ENCODE results near the gene ABCA2.

The ABCA2 gene

GRCh38 chr9:136979769-136980587 is 48.1 kb downstream of the ABCA2 start:
- DNase-seq, result no peak

GRCh38 chr9:136978865-136979544 is 49.0 kb downstream of the ABCA2 start:
- DNase-seq, result no peak

DNA sequence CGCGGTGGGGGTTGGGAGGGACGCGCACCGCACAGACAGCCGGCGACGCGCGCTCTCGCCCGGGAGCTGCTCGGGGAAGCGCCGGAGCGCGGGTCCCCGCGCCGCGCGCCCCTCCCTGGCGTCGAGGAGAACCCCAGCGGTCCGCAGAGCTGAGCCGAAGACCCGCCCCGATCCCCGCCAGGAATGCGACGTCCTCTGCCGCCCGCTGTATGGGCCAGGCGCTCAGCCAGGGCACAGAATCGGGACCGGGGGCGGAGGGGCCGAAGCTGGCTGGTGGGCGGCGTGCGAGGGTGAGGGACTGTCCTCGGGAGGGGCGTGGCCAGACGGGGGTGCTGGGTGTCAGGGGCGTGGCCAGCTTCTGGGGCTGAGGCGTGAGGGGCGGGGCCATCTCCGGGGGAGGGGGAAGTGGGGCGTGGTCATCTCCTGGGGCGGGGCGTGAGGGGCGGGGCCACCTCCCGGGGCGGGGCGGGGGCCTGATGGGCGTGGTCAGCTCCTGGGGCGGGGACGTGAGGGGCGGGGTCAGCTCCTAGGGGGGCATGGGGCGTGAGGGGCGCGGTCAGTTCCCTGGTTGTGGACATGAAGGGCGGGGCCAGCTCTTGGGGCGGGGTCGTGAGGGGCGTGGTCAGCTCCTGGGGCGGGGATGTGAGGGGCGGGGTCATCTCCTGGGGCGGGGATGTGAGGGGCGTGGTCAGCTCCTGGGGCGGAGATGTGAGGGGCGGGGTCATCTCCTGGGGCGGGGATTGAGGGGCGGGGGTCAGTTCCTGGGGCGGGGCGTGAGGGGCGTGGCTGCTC is 49.8 kb downstream of the ABCA2 start:
- peak; percentile 54 for DNase-seq

DNA sequence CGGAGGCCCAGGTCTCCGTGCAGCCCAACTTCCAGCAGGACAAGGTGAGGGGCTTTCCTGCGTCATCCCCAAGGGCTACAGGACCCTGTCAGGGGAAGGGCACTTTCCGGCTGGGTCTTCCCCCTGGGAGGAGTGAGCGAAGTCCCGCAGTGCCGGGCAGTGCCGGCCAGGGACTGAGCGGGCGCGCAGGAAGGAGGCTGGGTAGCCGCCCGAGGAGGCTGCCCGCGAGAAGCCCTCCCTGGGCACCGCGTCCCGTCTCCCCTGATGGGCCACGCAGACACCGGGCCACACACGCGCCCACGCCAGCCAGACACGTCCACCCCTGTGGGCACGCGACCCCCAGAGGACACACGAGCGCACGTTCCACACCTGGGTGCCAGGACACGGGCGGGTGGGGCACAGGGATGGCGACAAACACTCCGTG is 50.4 kb downstream of the ABCA2 start:
- DNase-seq, result no peak

DNA sequence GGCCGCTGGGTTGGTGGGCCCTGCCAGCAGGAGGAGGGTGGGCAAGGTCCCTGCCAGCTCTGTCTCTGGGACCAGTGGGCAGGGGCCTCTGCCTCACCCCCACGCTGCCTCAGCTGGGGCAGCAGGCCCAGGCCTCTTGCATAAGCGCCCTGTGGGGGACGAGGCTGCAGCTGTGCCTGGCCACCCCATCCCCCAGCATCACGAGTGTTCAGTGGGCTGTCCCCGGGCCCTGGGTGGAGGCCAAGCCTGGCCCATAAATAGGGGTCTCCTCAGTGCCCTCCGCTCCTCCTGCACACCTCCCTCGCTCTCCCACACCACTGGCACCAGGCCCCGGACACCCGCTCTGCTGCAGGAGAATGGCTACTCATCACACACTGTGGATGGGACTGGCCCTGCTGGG is 50.8 kb downstream of the ABCA2 start, which contains the start of gene PTGDS:
Gene PTGDS (plus strand): TSS at position 282 of the 400 bp plus-strand sequence. CDS start 75 bp downstream, at position 357.
- DNase-seq, result no peak

DNA sequence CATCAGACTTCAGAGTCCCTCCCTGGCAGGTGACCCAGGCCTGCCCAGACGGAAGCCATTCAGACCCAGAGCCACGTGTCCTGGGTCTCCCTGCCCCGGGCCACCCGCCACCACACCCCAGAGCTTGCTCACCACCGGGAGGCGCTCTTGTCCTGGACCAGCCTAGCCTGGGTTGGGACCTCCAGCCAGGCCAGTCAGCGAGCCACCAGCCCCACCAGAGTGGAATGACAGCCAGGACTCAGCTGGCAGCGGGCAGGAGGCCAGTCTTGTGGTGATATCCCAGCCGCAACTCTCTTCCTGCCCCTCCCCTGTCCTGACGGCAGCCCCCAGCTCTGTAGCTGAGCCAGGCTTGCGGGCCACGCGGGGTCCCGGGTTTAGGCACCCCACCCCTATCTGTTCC is 52.4 kb downstream of the ABCA2 start:
- DNase-seq, result no peak

GRCh38 chr9:136974817-136975535 is 53.1 kb downstream of the ABCA2 start:
- no peak for DNase-seq

GRCh38 chr9:136973618-136974617 is 54.1 kb downstream of the ABCA2 start:
- no peak for DNase-seq

DNA sequence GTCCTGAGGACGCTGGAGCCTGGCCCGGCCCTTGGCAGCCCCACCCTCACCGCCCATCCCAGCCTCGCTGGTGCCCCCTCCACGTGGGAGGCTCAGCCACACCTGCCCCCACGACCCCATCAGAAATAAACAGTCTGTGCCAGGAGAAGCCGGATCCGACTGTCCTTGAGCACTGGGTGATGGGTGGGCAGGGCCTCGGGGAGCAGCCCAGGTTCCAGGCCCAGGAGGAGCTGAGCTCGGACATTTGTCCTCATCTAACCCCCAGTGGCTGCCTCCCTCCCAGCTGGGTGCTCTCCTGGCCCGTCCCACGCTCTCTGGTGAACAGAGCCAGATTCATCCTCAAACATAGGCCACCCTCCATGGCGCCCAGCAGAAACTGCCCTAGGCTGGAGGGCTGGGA is 55.3 kb downstream of the ABCA2 start:
- DNase-seq, result no peak

- DNase-seq, result no peak
Observed at GRCh38 chr9:136972335-136972734, 55.7 kb downstream of the ABCA2 start.

- DNase-seq, result no peak
Observed at GRCh38 chr9:136971746-136972145, 56.3 kb downstream of the ABCA2 start.

- DNase-seq, result no peak
Observed at GRCh38 chr9:136970361-136970760, 57.7 kb downstream of the ABCA2 start.

GRCh38 chr9:136969774-136970173 is 58.3 kb downstream of the ABCA2 start:
- DNase-seq, result no peak

GRCh38 chr9:136969150-136969549 is 58.9 kb downstream of the ABCA2 start:
- DNase-seq, result no peak

DNA sequence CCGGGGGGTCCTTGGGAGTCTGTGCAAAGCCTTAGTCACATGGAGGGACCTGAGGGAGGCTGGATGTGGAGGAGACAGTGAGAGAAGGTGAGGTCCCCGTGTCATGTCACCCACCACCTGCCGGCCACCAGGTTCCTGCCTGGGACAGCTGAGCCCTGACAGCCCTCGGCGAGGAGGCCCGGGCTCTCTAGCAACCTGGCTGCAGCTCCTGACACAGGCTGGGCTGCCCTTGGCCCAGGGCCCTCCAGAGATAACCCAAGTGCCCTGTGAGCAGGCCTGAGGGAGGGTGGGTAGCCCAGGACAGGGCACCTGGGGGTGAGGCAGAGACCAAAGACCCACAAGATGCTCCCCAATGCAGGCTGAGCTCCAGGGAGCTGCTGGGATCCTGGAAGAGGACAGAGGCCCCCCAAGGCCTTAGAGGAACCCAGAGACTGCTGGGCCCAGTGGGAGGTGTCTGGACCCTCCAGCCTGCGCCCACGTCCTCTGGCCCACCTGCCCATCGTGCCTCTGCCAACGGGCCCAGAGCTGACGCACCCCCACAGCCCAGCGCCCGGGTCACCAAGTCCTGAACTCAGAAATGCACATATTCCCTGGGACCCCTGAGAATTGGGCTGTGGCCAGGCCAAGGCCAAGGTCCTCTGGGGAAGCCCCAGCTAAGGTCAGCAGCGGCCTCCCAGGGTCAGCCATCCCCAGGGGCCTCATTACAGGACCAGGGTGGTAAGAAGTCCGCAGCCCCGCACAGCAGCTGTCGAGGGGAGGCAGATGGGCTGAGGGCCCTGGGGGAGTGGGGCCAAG is 59.5 kb downstream of the ABCA2 start:
- no peak for DNase-seq

DNA sequence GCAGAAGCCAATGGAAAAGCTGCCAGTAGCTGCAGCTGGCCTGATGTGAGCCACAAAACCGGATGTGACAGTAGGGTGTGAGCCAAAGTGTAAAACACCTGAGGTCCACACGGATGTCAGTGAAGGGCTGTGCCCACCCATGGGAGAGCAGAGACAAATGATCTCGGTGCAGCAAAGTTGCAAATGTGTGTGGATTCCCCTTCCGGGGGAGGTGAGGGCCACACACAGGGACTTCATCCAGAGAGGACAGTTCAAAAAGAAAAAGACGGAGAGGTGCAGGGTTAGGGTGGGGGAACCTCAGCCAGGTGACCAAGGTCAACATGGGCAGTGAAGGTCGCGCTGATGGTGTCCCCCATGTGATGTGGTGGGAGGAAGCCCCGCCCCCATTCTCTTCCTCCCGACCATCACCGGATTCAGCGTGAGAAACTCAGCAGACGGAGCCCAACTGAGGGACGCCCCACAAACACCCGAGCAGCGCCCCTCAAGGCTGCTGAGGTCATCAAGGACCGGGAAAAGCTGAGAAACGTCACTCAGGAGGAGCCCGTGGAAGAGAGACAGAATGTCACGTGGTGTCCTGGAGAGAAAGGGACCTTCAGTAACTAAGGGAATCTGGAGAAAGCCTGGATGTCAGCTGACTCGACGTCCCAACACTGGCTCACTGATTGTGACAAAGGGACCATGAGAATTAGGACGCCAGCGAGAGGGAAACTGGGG is 62.1 kb downstream of the ABCA2 start:
- DNase-seq, result peak in 1 of 2 experiments; percentile 17

DNA sequence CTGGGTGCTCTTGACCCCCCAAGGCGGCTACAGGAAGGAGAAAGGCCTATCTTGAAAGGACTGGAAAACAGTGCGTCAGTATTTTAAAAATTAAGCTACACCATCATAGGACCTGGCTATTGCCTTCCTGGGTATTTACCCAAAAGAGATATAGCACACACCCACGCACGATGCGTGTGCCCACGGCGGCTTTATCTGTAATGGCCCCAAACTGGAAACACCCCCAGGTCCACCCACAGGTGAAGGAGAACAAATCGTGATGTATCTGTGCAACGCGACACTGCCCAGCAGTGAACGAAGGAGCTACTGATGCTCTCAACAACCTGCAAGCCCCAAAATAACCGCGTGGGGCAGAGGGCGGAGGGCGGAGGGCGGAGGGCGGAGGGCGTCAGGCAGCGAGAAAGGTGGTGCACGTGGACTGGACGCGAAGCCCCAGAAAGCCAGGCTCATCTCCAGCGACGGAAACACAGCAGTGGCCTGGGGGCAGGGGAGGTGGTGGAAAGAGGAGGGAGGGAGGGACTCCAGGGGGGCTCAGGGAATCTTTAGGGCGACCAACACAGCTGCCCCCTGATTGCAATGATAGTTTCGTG is 63.1 kb downstream of the ABCA2 start:
- no peak for DNase-seq

DNA sequence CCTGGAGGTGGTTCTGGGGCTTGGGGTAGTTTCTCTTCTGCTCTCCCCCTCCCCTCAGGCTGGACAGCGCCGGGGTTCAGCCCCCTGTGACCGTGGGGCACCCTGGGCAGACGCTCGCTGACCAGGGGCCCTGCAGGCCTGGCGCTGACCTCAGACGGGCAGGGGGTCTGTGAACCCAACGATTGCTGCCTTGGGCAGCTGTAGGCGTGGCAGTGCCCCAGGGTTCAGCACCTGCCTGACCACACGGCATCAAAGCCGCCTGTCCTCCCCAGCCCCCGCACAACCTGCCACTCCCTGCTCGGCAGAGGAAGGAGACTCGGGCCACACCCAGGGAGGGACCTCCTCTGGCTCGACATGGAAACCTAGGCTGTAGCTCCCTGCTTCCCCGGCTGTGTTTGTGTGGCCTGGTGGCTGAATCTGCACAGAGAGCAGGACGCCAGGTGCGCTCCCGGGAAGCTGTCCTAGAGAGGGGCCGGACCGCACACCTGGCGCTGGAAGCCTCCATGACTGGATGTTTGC is 63.8 kb downstream of the ABCA2 start:
- DNase-seq, result no peak

DNA sequence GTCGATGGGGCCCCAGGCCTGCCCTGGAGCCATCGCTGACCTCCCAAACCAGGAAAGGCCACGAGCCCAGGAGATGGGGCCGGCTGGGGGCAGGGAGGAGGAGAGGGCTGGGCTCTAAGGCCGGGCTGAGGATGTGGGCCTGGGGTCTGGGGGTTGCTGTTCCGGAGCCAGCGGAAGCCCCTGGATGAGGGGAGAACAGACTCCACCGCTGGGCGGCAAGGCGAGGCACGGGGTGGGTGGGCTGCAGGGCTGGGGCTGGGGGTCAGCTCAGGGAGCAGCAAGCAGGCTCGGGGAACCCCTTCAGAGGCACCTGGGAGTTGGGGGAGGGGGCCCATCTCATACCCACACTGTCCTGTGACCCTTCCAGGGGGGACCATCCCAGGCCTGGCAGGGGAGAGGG is 64.3 kb downstream of the ABCA2 start:
- no peak for DNase-seq
